ENCODE data around the gene IFNA4.

DNA sequence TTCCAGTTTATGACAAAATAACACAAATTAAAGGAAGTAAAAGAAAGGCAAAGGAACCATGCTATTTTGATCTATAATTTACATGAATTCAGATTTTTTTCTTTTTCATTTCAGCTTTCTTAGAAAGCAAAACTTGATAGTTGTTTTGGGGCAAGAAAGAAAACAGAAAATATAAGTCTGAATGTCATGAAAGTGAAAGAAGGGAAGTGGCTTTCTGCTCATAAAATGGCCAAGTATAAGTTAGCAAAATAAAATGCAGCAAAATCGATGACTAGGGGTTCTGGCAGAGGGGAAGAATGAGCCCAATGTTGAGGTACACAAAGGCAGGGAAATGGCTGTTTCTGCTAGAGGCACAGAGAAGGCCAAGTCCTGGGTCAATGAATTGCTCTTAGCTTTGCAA lies 42.8 kb downstream of the IFNA4 start:
- TF ChIP-seq, protein P1, sequence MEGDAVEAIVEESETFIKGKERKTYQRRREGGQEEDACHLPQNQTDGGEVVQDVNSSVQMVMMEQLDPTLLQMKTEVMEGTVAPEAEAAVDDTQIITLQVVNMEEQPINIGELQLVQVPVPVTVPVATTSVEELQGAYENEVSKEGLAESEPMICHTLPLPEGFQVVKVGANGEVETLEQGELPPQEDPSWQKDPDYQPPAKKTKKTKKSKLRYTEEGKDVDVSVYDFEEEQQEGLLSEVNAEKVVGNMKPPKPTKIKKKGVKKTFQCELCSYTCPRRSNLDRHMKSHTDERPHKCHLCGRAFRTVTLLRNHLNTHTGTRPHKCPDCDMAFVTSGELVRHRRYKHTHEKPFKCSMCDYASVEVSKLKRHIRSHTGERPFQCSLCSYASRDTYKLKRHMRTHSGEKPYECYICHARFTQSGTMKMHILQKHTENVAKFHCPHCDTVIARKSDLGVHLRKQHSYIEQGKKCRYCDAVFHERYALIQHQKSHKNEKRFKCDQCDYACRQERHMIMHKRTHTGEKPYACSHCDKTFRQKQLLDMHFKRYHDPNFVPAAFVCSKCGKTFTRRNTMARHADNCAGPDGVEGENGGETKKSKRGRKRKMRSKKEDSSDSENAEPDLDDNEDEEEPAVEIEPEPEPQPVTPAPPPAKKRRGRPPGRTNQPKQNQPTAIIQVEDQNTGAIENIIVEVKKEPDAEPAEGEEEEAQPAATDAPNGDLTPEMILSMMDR (tag by site-specific recombination; IDR thresholded peaks at IDR 0.05), result no peak
- no peak for TF ChIP-seq ZNF324 (tag by site-specific recombination; IDR thresholded peaks at IDR 0.05)
- no peak for TF ChIP-seq ZSCAN16 (tag by site-specific recombination; IDR thresholded peaks at IDR 0.05)

All from HEK293 (cell line).